HL-60 (cell line): ENCODE measurements around the gene ADCYAP1R1.

Experiments
- GABPA ChIP-seq: IDR thresholded peaks from 2 replicates; pipeline ENCODE4 v1.6.1; 2012; ENCODE audit warnings: low read depth
- POLR2AphosphoS5 ChIP-seq: IDR thresholded peaks from 2 replicates; pipeline ENCODE4 v1.6.1; 2012; ENCODE audit warnings: low read depth
- TF ChIP-seq, protein P1 (sequence below): IDR thresholded peaks from one replicate; pipeline ENCODE4 v1.5.1; 2011; ENCODE audit warnings: low read length, control low read depth, inconsistent platforms; ENCODE audit not compliant: insufficient read depth
- TF ChIP-seq, protein P2 (sequence below): IDR thresholded peaks from 2 replicates; pipeline ENCODE4 v1.6.1; 2012; ENCODE audit warnings: low read depth; ENCODE audit not compliant: insufficient replicate concordance

DNA sequence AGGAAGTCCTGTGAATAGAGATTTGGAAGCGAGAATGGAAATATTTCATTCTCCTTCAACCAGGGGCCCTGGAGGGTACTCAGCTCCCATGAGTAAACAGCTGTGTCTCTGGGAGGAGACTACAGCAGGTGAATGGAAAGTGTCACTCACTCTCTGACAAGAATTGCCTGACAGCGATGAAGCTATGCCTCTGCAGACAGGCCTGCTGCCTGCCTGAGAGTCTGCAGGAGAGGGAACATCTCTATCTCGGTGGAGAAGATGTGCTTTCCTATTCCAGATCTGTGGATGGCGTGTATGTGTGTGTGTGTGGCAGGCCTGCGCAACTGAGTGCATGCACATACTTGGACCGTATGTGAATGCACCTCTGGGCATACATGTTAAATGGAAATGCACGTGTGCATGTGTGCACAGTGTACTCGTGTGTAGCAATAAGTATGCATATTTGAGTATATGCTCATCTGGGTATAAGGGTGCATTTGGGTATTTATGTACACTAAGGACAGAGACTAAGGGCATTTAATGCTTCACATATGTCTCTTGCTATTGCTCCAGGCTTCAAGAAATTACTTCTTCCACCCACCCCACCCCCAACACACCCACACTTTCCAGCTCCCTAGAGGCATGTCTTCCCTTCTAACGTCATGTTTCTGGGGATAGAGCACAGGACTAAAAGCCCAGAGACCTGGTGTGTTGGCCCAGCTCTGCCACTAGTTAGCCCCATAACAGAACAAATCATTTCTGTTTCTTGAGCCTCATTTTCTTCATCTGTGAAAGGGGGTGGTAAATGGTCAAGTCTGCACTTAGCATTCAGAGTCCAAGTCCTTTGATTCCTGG, 4.6 kb upstream of the ADCYAP1R1 start:
- TF ChIP-seq, protein P1, sequence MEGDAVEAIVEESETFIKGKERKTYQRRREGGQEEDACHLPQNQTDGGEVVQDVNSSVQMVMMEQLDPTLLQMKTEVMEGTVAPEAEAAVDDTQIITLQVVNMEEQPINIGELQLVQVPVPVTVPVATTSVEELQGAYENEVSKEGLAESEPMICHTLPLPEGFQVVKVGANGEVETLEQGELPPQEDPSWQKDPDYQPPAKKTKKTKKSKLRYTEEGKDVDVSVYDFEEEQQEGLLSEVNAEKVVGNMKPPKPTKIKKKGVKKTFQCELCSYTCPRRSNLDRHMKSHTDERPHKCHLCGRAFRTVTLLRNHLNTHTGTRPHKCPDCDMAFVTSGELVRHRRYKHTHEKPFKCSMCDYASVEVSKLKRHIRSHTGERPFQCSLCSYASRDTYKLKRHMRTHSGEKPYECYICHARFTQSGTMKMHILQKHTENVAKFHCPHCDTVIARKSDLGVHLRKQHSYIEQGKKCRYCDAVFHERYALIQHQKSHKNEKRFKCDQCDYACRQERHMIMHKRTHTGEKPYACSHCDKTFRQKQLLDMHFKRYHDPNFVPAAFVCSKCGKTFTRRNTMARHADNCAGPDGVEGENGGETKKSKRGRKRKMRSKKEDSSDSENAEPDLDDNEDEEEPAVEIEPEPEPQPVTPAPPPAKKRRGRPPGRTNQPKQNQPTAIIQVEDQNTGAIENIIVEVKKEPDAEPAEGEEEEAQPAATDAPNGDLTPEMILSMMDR: no peak
- TF ChIP-seq POLR2AphosphoS5 (no peak), GABPA (no peak)
- TF ChIP-seq, protein P2, sequence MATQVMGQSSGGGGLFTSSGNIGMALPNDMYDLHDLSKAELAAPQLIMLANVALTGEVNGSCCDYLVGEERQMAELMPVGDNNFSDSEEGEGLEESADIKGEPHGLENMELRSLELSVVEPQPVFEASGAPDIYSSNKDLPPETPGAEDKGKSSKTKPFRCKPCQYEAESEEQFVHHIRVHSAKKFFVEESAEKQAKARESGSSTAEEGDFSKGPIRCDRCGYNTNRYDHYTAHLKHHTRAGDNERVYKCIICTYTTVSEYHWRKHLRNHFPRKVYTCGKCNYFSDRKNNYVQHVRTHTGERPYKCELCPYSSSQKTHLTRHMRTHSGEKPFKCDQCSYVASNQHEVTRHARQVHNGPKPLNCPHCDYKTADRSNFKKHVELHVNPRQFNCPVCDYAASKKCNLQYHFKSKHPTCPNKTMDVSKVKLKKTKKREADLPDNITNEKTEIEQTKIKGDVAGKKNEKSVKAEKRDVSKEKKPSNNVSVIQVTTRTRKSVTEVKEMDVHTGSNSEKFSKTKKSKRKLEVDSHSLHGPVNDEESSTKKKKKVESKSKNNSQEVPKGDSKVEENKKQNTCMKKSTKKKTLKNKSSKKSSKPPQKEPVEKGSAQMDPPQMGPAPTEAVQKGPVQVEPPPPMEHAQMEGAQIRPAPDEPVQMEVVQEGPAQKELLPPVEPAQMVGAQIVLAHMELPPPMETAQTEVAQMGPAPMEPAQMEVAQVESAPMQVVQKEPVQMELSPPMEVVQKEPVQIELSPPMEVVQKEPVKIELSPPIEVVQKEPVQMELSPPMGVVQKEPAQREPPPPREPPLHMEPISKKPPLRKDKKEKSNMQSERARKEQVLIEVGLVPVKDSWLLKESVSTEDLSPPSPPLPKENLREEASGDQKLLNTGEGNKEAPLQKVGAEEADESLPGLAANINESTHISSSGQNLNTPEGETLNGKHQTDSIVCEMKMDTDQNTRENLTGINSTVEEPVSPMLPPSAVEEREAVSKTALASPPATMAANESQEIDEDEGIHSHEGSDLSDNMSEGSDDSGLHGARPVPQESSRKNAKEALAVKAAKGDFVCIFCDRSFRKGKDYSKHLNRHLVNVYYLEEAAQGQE: no peak
